Thoracic aorta (tissue), 2 donors: ENCODE results near the gene TNRC6C. TPM values are rescaled to one million over a fixed set of nuclear protein-coding genes. Genes with fewer than 3 reads are reported as not detected.

Source experiments
- ATAC-seq: fragments of 150-250 bp; one replicate; pipeline ENCODE4 v1.8.0; 2017; ENCODE audit warnings: low read depth; ENCODE audit not compliant: insufficient number of reproducible peaks, low FRiP score
- DNase-seq: peaks from one replicate; pipeline ENCODE4 v3.0.0-alpha.2; 2020; ENCODE audit warnings: low spot score
- H3K27ac ChIP-seq, 2 donors: fragments of 200-600 bp; sonication (generic); 1 replicate in 1 of 2; 2 replicates in 1 of 2; pipeline ENCODE4 v1.5.1; 2016; ENCODE audit warnings: mild to moderate bottlenecking in 2 of 2, moderate library complexity in 2 of 2
- H3K27me3 ChIP-seq: fragments of 200-600 bp; sonication (generic); replicated peaks from 2 replicates; pipeline ENCODE4 v1.6.0; 2016; ENCODE audit warnings: mild to moderate bottlenecking; ENCODE audit not compliant: insufficient read depth
- H3K36me3 ChIP-seq: fragments of 200-600 bp; sonication (generic); one replicate; pipeline ENCODE4 v1.5.1; 2016
- H3K4me1 ChIP-seq, 2 donors: fragments of 200-600 bp; sonication (generic); 1 replicate in 1 of 2; 2 replicates in 1 of 2; pipeline versions ENCODE4 v1.5.1 to v1.6.0; 2016; ENCODE audit warnings: low read depth in 2 of 2, mild to moderate bottlenecking in 1 of 2; ENCODE audit not compliant: control insufficient read depth in 1 of 2
- H3K4me3 ChIP-seq: fragments of 200-600 bp; sonication (generic); 2 replicates; pipeline ENCODE4 v1.5.1; 2016; ENCODE audit warnings: mild to moderate bottlenecking
- H3K9me3 ChIP-seq: fragments of 200-600 bp; sonication (generic); 2 replicates; pipeline ENCODE4 v1.5.1; 2016
- total RNA-seq, 2 donors: library from RNA; depleted of rRNA; stranded (reverse); fragments of >200 nt; gene quantifications; one replicate each; pipeline versions ENCODE4 v1.1.0 to v1.2.3, GENCODE V29; 2016
- TF ChIP-seq, protein P1 (sequence below): fragments of 200-600 bp; sonication (generic); IDR thresholded peaks from one replicate; pipeline ENCODE4 v1.5.1; 2019; ENCODE audit warnings: antibody characterized with exemption

Gene TNRC6C
- total RNA-seq, 2 donors from 2014 or later, result 27.8 to 41.1 TPM

DNA sequence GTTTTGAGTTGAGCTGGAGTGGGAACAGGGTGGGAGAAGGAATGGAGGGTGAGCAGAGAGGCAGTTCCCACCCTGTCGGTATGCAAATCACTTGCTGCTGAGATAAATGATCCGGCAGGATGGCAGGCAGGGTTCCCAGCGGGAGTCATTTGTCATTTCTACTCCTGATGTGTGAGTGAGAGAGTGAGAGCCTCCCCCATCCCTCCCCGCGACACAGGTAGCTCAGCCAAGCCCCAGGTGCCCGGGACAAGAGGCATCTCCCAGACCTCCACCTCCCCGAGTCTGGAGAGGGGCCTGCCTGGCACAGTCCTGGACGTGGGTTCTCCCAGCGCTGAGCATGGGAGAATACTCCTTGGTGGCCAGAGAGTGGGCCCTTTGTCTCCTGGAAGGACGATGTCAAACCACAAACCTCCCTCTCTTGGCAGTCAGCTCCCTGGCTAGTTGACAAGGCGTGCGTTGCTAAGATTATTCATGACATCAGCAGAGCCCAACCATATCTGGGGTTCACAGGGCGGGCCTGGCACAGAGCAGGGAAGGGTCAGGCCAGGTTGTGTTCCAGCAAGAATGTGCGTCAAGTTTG, 33.7 kb upstream of the TNRC6C start:
- DNase-seq (no peak), ATAC-seq (no peak)
- H3K9me3 ChIP-seq, result no peaks in the 10 kb centered on the region
- no peaks in the 10 kb centered on the region for H3K36me3 ChIP-seq
- H3K27ac ChIP-seq, result no peak overlapping the region
- TF ChIP-seq, protein P1, sequence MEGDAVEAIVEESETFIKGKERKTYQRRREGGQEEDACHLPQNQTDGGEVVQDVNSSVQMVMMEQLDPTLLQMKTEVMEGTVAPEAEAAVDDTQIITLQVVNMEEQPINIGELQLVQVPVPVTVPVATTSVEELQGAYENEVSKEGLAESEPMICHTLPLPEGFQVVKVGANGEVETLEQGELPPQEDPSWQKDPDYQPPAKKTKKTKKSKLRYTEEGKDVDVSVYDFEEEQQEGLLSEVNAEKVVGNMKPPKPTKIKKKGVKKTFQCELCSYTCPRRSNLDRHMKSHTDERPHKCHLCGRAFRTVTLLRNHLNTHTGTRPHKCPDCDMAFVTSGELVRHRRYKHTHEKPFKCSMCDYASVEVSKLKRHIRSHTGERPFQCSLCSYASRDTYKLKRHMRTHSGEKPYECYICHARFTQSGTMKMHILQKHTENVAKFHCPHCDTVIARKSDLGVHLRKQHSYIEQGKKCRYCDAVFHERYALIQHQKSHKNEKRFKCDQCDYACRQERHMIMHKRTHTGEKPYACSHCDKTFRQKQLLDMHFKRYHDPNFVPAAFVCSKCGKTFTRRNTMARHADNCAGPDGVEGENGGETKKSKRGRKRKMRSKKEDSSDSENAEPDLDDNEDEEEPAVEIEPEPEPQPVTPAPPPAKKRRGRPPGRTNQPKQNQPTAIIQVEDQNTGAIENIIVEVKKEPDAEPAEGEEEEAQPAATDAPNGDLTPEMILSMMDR, result no peak
- no peaks in the 10 kb centered on the region for H3K4me1 ChIP-seq
- H3K27me3 ChIP-seq, result no peaks in the 10 kb centered on the region
- no peak overlapping the region for H3K4me3 ChIP-seq

DNA sequence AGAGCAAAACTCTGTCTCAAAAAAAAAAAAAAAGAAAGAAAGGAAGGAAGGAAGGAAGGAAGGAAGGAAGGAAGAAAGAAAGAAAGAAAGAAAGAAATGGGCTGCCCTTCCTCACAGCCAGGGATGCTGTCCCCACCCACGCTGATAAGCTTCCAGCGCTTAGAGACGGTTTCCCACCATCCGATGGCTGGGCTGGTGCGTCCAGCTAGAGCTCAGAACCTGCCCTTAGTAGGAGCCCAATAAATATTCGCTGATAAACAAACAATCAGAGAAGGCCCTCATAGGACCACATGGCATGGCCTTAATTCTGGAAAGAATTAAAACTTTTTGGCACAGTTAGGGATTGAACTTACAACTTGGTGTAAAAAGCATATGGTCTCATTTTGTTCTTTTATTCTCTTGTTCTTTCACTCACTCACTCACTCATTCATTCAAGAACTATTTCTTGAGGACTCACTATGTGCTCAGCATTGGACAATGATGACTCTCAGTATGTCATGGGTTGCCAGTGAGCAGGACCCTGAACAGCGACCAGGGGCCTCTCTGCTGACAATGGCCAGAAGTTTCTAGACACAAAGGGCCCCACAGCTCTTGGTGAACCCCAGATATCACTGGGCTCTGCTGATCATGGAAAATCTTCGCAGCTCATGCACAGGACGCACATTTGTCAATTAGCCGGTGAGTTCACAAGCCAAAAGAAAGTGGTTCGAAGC, 32.5 kb upstream of the TNRC6C start:
- no peak for DNase-seq
- TF ChIP-seq, protein P1, result no peak
- Histone ChIP-seq H3K4me3 (no peak overlapping the region), H3K36me3 (no peaks in the 10 kb centered on the region), H3K9me3 (no peaks in the 10 kb centered on the region), H3K4me1 (no peaks in the 10 kb centered on the region), H3K27me3 (no peaks in the 10 kb centered on the region), H3K27ac (no peak overlapping the region)
- ATAC-seq, result no peak

DNA sequence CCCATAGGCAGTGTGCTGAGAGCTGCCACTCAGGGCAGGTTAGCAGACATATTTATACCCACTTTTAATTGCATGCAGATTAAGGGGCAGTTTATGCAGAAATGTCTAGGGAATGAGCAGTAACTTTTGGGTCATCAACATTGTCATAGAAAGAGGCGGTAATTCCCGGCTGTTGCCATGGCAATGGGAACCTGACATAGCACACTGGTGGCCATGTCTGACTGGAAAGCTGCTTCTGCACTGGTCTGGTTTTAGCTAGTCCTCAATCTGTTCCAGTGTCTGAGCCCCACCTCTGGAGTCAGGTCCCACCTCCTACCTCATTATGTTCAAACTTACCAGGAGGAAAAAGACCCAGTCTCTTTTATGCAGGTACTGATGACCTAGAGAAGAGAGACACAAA, 31.5 kb upstream of the TNRC6C start:
- DNase-seq (no peak), ATAC-seq (no peak)
- TF ChIP-seq, protein P1, result no peak
- Histone ChIP-seq H3K27ac (no peak overlapping the region), H3K27me3 (no peaks in the 10 kb centered on the region), H3K4me1 (no peaks in the 10 kb centered on the region), H3K9me3 (no peaks in the 10 kb centered on the region), H3K4me3 (no peak overlapping the region), H3K36me3 (no peaks in the 10 kb centered on the region)

DNA sequence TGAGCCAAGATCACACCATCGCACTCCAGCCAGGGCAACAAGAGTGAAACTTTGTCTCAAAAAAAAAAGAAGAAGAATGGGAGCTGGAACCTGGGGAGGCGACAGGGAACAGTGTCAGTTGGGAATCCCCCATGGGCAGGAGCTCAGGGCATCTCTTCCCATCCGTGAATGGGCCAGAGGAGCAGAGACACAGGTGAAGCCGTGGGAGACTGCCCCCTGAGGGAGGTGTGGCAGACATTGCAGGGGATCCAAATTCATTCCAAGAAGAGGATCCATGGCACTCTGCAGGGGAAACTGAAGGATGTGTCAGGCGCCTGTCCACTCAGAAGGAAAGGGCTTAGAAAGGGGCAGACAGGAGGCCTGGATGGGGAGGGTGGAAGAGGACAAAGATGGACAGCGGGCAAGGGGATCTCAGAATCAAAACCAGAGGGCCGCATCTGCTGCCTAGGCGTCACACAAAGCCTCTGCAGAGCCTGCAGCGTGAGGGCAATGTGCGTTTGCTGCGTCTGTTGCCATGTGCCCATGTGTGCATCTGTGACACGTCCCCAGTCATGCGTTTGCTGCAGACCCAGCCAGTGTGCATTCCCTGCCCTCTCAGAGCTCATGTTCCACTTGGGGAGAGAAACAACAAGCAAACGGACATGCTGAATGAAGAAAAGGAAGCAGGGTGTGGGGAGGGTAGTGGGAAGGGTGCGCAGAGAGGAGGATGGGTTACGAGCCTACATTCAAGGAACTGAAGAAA, 30.6 kb upstream of the TNRC6C start:
- H3K4me3 ChIP-seq, result no peak overlapping the region
- H3K36me3 ChIP-seq, result no peaks in the 10 kb centered on the region
- ATAC-seq, result no peak
- H3K4me1 ChIP-seq, result no peaks in the 10 kb centered on the region
- H3K9me3 ChIP-seq, result no peaks in the 10 kb centered on the region
- DNase-seq, result no peak
- H3K27ac ChIP-seq, result no peak overlapping the region
- TF ChIP-seq, protein P1, result no peak
- H3K27me3 ChIP-seq, result no peaks in the 10 kb centered on the region

DNA sequence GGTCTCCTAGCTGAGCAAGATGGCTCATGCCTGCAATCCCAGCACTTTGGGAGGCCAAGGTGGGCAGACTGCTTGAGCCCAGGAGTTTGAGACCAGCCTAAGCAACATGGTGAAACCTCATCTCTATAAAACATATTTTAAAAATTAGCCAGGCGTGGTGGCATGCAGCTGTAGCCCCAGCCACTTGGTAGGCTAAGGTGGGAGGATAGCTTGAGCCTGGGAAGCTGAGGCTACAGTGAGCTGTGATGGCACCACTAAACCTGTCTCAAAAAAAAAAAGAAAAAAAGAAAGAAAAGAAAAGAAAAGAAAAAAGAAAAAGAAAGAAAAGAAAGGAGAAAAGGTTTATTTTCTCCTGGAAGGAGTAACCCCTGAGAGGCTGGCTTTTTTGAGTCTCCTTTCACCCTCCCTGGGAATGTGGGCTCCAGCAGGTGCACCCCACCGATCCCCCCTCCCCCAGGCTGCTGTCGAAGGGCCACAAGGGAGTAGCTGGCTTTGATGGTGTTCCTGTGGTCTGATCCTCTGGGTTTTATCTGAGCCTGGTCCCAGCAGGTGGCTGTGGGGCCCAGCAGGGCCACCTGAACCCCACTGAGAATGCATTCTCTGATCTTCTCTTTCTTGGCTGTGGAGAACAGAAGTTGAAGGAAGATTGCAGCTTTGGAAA, 29.9 kb upstream of the TNRC6C start:
- TF ChIP-seq, protein P1, result no peak
- no peak for ATAC-seq
- Histone ChIP-seq H3K9me3 (no peaks in the 10 kb centered on the region), H3K27ac (no peak overlapping the region), H3K36me3 (no peaks in the 10 kb centered on the region), H3K4me1 (no peaks in the 10 kb centered on the region), H3K27me3 (no peaks in the 10 kb centered on the region), H3K4me3 (no peak overlapping the region)
- DNase-seq, result no peak
